Measurements from ENCODE around the gene MESP2.
A peak's percentile ranks its signal among the peaks of the same experiment; 100 is the strongest.

MESP2 gene

GRCh38 chr15:89776274-89777072 lies at the start of gene MESP2:
Gene MESP2 (plus strand): TSS chr15:89776332. CDS start chr15:89776358, 26 bp downstream.
- peak; percentile 24 for DNase-seq

GRCh38 chr15:89728254-89728653 lies 47.9 kb upstream of the MESP2 start:
- no peak for DNase-seq

GRCh38 chr15:89731275-89731674 lies 44.9 kb upstream of the MESP2 start:
- no peak for DNase-seq

GRCh38 chr15:89732451-89733172 lies 43.5 kb upstream of the MESP2 start:
- DNase-seq, result no peak

- DNase-seq, result no peak
These were observed 40.4 kb upstream of the MESP2 start for GRCh38 chr15:89735773-89736172.

- DNase-seq, result peak; percentile 59
These were observed 36.0 kb upstream of the MESP2 start for GRCh38 chr15:89740137-89740536.

GRCh38 chr15:89743011-89743410 lies 33.1 kb upstream of the MESP2 start:
- DNase-seq, result no peak

GRCh38 chr15:89743594-89743993 lies 32.5 kb upstream of the MESP2 start:
- no peak for DNase-seq

GRCh38 chr15:89745131-89745530 lies 31.0 kb upstream of the MESP2 start:
- DNase-seq, result no peak

GRCh38 chr15:89745768-89746167 lies 30.4 kb upstream of the MESP2 start:
- DNase-seq, result no peak

GRCh38 chr15:89746386-89746780 lies 29.7 kb upstream of the MESP2 start:
- no peak for DNase-seq

GRCh38 chr15:89747708-89748682 lies 28.1 kb upstream of the MESP2 start:
- DNase-seq, result no peak

- DNase-seq, result no peak
These were observed 27.1 kb upstream of the MESP2 start for GRCh38 chr15:89749054-89749453.

- DNase-seq, result no peak
These were observed 26.6 kb upstream of the MESP2 start for GRCh38 chr15:89749526-89749925.

GRCh38 chr15:89749951-89750559 lies 26.1 kb upstream of the MESP2 start:
- DNase-seq, result no peak

- peak; percentile 64 for DNase-seq
These were observed 25.3 kb upstream of the MESP2 start, which contains the start of gene MESP1 for GRCh38 chr15:89750560-89751542. Gene MESP1 (minus strand): TSS chr15:89751249. CDS start chr15:89751231, 18 bp downstream.

GRCh38 chr15:89751748-89752147 lies 24.4 kb upstream of the MESP2 start:
- DNase-seq, result peak; percentile 3

- no peak for DNase-seq
These were observed 22.3 kb upstream of the MESP2 start for GRCh38 chr15:89753855-89754254.

GRCh38 chr15:89754361-89755154 lies 21.6 kb upstream of the MESP2 start:
- no peak for DNase-seq

GRCh38 chr15:89755701-89756100 lies 20.4 kb upstream of the MESP2 start:
- no peak for DNase-seq

Data from NCI-H510A treated with DMSO at 0.1 percent for 48 hours (cell line).